ENCODE measurements around the gene LRP4. TPM values are rescaled to one million over a fixed set of nuclear protein-coding genes. Genes with fewer than 3 reads are reported as not detected.

LRP4 gene
- total and polyA plus RNA-seq, 2 of the 8 experiments (the other 6 are each of a cell fraction or from before 2014, with no cell fraction given): 5.4 to 22.1 TPM

GRCh38 chr11:46858920-46859546 lies 59.3 kb downstream of the LRP4 start (continued):
- TF ChIP-seq CBX8 (IDR thresholded peaks at IDR 0.05; ENCODE audit: borderline replicate concordance, low read depth, low read length) (no peak), KDM4A (IDR thresholded peaks at IDR 0.05; ENCODE audit: low read depth, low read length, severe bottlenecking) (no peak), HDAC6 (IDR thresholded peaks at IDR 0.05; ENCODE audit: low read depth, low read length) (no peak)
